HEK293 (cell line): ENCODE results near the gene UPK1A.
A peak's percentile ranks its signal among the peaks of the same experiment; 100 is the strongest.

Experiments used
- BCL11A ChIP-seq: fragments of 450-650 bp; formaldehyde crosslinking; IDR thresholded peaks from 2 replicates; pipeline ENCODE4 v1.5.1; 2016; ENCODE audit warnings: low read depth, missing biosample characterization, missing genetic modification characterization
- KLF16 ChIP-seq: fragments of 450-650 bp; formaldehyde crosslinking; IDR thresholded peaks from 2 replicates; pipeline ENCODE4 v1.5.1; 2017; ENCODE audit warnings: missing biosample characterization, missing genetic modification characterization
- MZF1 ChIP-seq: fragments of 450-650 bp; formaldehyde crosslinking; IDR thresholded peaks from 2 replicates; pipeline ENCODE4 v1.5.1; 2017; ENCODE audit warnings: missing biosample characterization, missing genetic modification characterization, borderline replicate concordance
- OSR2 ChIP-seq: fragments of 450-650 bp; formaldehyde crosslinking; IDR thresholded peaks from 2 replicates; pipeline ENCODE4 v1.5.1; 2016; ENCODE audit warnings: missing biosample characterization, missing genetic modification characterization
- SP7 ChIP-seq: fragments of 450-650 bp; formaldehyde crosslinking; IDR thresholded peaks from 2 replicates; pipeline ENCODE4 v1.5.1; 2016; ENCODE audit warnings: missing biosample characterization, missing genetic modification characterization
- YY1 ChIP-seq: fragments of 450-650 bp; formaldehyde crosslinking; IDR thresholded peaks from 2 replicates; pipeline ENCODE4 v1.5.1; 2018; ENCODE audit warnings: missing biosample characterization, missing genetic modification characterization
- ZBTB44 ChIP-seq: fragments of 450-650 bp; IDR thresholded peaks from 2 replicates; pipeline ENCODE4 v1.5.1; 2018; ENCODE audit warnings: missing biosample characterization, mild to moderate bottlenecking, missing genetic modification characterization
- ZBTB6 ChIP-seq: fragments of 450-650 bp; formaldehyde crosslinking; IDR thresholded peaks from 2 replicates; pipeline ENCODE4 v1.5.1; 2017; ENCODE audit warnings: missing biosample characterization, missing genetic modification characterization
- ZNF133 ChIP-seq: fragments of 450-650 bp; formaldehyde crosslinking; IDR thresholded peaks from 2 replicates; pipeline ENCODE4 v1.5.1; 2016; ENCODE audit warnings: missing biosample characterization, missing genetic modification characterization
- ZNF16 ChIP-seq: fragments of 450-650 bp; formaldehyde crosslinking; IDR thresholded peaks from 2 replicates; pipeline ENCODE4 v1.5.1; 2016; ENCODE audit warnings: low read depth, missing biosample characterization, missing genetic modification characterization
- ZNF174 ChIP-seq: fragments of 450-650 bp; formaldehyde crosslinking; IDR thresholded peaks from 2 replicates; pipeline ENCODE4 v1.5.0; 2017; ENCODE audit warnings: missing biosample characterization, mild to moderate bottlenecking, missing genetic modification characterization
- ZNF2 ChIP-seq: fragments of 450-650 bp; formaldehyde crosslinking; IDR thresholded peaks from 2 replicates; pipeline ENCODE4 v1.5.1; 2016; ENCODE audit warnings: missing biosample characterization, missing genetic modification characterization
- ZNF24 ChIP-seq: fragments of 450-650 bp; formaldehyde crosslinking; IDR thresholded peaks from 2 replicates; pipeline ENCODE4 v1.5.1; 2016; ENCODE audit warnings: missing biosample characterization, missing genetic modification characterization
- ZNF266 ChIP-seq: fragments of 450-650 bp; formaldehyde crosslinking; IDR thresholded peaks from 2 replicates; pipeline ENCODE4 v1.5.1; 2016; ENCODE audit warnings: missing biosample characterization, missing genetic modification characterization, low read depth
- ZNF449 ChIP-seq: fragments of 450-650 bp; formaldehyde crosslinking; IDR thresholded peaks from 2 replicates; pipeline ENCODE4 v1.5.1; 2017; ENCODE audit warnings: missing biosample characterization, mild to moderate bottlenecking, missing genetic modification characterization, moderate library complexity
- ZNF529 ChIP-seq: fragments of 450-650 bp; formaldehyde crosslinking; IDR thresholded peaks from 2 replicates; pipeline ENCODE4 v1.5.1; 2017; ENCODE audit warnings: missing genetic modification characterization, missing biosample characterization; ENCODE audit not compliant: insufficient replicate concordance
- ZNF548 ChIP-seq: fragments of 450-650 bp; formaldehyde crosslinking; IDR thresholded peaks from 2 replicates; pipeline ENCODE4 v1.5.1; 2016; ENCODE audit warnings: missing biosample characterization, missing genetic modification characterization
- ZNF558 ChIP-seq: fragments of 450-650 bp; formaldehyde crosslinking; IDR thresholded peaks from 2 replicates; pipeline ENCODE4 v1.5.1; 2016; ENCODE audit warnings: missing biosample characterization, missing genetic modification characterization
- ZNF561 ChIP-seq: fragments of 450-650 bp; IDR thresholded peaks from 2 replicates; pipeline ENCODE4 v1.5.1; 2018; ENCODE audit warnings: missing biosample characterization, missing genetic modification characterization, borderline replicate concordance
- ZNF701 ChIP-seq: fragments of 450-650 bp; formaldehyde crosslinking; IDR thresholded peaks from 2 replicates; pipeline ENCODE4 v1.5.1; 2016; ENCODE audit warnings: missing biosample characterization, missing genetic modification characterization
- ZNF792 ChIP-seq: fragments of 450-650 bp; formaldehyde crosslinking; IDR thresholded peaks from 2 replicates; pipeline ENCODE4 v1.5.1; 2016; ENCODE audit warnings: missing biosample characterization, missing genetic modification characterization
- ZSCAN23 ChIP-seq: fragments of 450-650 bp; formaldehyde crosslinking; IDR thresholded peaks from 2 replicates; pipeline ENCODE4 v1.5.1; 2016; ENCODE audit warnings: missing biosample characterization, missing genetic modification characterization
- ZSCAN30 ChIP-seq: fragments of 450-650 bp; IDR thresholded peaks from 2 replicates; pipeline ENCODE4 v1.5.1; 2018; ENCODE audit warnings: missing biosample characterization, mild to moderate bottlenecking, missing genetic modification characterization, moderate library complexity
- TF ChIP-seq, protein P1 (sequence below): fragments of 450-650 bp; formaldehyde crosslinking; IDR thresholded peaks from 2 replicates; pipeline ENCODE4 v1.5.1; 2017; ENCODE audit warnings: missing biosample characterization, missing genetic modification characterization
- TF ChIP-seq, protein P2 (sequence below): fragments of 450-650 bp; formaldehyde crosslinking; IDR thresholded peaks from 2 replicates; pipeline ENCODE4 v1.5.1; 2016; ENCODE audit warnings: missing biosample characterization, missing genetic modification characterization
- TF ChIP-seq, protein P3 (sequence below): fragments of 450-650 bp; formaldehyde crosslinking; IDR thresholded peaks from 2 replicates; pipeline ENCODE4 v1.5.1; 2016; ENCODE audit warnings: missing biosample characterization, missing genetic modification characterization
- TF ChIP-seq, protein P4 (sequence below): fragments of 450-650 bp; formaldehyde crosslinking; IDR thresholded peaks from 2 replicates; pipeline ENCODE4 v1.5.1; 2017; ENCODE audit warnings: missing biosample characterization, missing genetic modification characterization

The UPK1A gene

DNA sequence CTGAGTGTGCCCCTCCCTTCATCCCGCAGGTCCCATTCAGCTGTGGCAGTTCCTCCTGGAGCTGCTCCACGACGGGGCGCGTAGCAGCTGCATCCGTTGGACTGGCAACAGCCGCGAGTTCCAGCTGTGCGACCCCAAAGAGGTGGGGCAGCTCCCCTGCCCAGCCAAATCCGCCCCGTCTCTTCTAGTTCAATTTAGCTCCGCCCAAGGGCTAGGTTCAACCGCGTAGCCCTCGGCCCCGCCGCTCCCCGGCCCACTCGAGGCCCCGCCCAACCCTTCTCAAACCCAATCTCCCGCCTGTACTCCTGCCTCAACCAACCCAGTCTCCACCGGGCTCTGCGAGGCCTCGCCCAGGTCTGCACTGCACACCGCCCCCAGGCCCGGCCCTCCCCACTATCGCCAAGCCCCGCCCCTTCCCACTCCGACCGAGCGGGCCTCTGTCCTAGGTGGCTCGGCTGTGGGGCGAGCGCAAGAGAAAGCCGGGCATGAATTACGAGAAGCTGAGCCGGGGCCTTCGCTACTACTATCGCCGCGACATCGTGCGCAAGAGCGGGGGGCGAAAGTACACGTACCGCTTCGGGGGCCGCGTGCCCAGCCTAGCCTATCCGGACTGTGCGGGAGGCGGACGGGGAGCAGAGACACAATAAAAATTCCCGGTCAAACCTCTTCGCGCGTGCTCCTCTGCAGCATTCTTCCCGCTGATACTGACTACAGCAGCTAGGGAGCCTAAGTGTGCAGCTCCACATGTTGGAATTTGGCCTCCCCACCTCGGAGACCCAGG is 21.9 kb upstream of the UPK1A start (continued):
- TF ChIP-seq, protein P1, sequence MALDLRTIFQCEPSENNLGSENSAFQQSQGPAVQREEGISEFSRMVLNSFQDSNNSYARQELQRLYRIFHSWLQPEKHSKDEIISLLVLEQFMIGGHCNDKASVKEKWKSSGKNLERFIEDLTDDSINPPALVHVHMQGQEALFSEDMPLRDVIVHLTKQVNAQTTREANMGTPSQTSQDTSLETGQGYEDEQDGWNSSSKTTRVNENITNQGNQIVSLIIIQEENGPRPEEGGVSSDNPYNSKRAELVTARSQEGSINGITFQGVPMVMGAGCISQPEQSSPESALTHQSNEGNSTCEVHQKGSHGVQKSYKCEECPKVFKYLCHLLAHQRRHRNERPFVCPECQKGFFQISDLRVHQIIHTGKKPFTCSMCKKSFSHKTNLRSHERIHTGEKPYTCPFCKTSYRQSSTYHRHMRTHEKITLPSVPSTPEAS (tag by site-specific recombination), result no peak
- TF ChIP-seq, protein P2, sequence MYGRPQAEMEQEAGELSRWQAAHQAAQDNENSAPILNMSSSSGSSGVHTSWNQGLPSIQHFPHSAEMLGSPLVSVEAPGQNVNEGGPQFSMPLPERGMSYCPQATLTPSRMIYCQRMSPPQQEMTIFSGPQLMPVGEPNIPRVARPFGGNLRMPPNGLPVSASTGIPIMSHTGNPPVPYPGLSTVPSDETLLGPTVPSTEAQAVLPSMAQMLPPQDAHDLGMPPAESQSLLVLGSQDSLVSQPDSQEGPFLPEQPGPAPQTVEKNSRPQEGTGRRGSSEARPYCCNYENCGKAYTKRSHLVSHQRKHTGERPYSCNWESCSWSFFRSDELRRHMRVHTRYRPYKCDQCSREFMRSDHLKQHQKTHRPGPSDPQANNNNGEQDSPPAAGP (tag by site-specific recombination), result peak; percentile 34
- no peak for TF ChIP-seq ZNF558 (tag by site-specific recombination)
- TF ChIP-seq ZNF449, result peak; percentile 37; the same call in 1 of the 2 replicates
- no peak for TF ChIP-seq ZNF16 (tag by site-specific recombination)
- peak; percentile 45; the same call in 1 of the 2 replicates for TF ChIP-seq ZBTB44 (tag by site-specific recombination)
- TF ChIP-seq KLF16 (tag by site-specific recombination), result peak; percentile 85; the same call in 1 of the 2 replicates
- peak; percentile 65 for TF ChIP-seq MZF1 (tag by site-specific recombination)
- TF ChIP-seq BCL11A, result 0 out of 2 replicates have a peak, but pooled peaks have one; percentile 54
- TF ChIP-seq ZNF701, result no peak
- TF ChIP-seq ZNF266, result no peak
- TF ChIP-seq ZBTB6 (tag by site-specific recombination), result no peak
- peak; percentile 71; the same call in 1 of the 2 replicates for TF ChIP-seq ZSCAN30 (tag by site-specific recombination)
- TF ChIP-seq, protein P3, sequence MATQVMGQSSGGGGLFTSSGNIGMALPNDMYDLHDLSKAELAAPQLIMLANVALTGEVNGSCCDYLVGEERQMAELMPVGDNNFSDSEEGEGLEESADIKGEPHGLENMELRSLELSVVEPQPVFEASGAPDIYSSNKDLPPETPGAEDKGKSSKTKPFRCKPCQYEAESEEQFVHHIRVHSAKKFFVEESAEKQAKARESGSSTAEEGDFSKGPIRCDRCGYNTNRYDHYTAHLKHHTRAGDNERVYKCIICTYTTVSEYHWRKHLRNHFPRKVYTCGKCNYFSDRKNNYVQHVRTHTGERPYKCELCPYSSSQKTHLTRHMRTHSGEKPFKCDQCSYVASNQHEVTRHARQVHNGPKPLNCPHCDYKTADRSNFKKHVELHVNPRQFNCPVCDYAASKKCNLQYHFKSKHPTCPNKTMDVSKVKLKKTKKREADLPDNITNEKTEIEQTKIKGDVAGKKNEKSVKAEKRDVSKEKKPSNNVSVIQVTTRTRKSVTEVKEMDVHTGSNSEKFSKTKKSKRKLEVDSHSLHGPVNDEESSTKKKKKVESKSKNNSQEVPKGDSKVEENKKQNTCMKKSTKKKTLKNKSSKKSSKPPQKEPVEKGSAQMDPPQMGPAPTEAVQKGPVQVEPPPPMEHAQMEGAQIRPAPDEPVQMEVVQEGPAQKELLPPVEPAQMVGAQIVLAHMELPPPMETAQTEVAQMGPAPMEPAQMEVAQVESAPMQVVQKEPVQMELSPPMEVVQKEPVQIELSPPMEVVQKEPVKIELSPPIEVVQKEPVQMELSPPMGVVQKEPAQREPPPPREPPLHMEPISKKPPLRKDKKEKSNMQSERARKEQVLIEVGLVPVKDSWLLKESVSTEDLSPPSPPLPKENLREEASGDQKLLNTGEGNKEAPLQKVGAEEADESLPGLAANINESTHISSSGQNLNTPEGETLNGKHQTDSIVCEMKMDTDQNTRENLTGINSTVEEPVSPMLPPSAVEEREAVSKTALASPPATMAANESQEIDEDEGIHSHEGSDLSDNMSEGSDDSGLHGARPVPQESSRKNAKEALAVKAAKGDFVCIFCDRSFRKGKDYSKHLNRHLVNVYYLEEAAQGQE (tag by site-specific recombination), result peak; percentile 99
- TF ChIP-seq ZNF2 (tag by site-specific recombination), result peak; percentile 46; the same call in 1 of the 2 replicates
- TF ChIP-seq, protein P4, sequence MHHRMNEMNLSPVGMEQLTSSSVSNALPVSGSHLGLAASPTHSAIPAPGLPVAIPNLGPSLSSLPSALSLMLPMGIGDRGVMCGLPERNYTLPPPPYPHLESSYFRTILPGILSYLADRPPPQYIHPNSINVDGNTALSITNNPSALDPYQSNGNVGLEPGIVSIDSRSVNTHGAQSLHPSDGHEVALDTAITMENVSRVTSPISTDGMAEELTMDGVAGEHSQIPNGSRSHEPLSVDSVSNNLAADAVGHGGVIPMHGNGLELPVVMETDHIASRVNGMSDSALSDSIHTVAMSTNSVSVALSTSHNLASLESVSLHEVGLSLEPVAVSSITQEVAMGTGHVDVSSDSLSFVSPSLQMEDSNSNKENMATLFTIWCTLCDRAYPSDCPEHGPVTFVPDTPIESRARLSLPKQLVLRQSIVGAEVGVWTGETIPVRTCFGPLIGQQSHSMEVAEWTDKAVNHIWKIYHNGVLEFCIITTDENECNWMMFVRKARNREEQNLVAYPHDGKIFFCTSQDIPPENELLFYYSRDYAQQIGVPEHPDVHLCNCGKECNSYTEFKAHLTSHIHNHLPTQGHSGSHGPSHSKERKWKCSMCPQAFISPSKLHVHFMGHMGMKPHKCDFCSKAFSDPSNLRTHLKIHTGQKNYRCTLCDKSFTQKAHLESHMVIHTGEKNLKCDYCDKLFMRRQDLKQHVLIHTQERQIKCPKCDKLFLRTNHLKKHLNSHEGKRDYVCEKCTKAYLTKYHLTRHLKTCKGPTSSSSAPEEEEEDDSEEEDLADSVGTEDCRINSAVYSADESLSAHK (tag by site-specific recombination), result peak; percentile 39; the same call in 1 of the 2 replicates
- no peak for TF ChIP-seq ZNF548
- TF ChIP-seq ZNF529 (tag by site-specific recombination), result no peak
- no peak for TF ChIP-seq ZSCAN23
- TF ChIP-seq ZNF174, result no peak
- peak; percentile 39 for TF ChIP-seq SP7
- TF ChIP-seq ZNF792, result no peak
- no peak for TF ChIP-seq YY1 (tag by site-specific recombination)
- TF ChIP-seq ZNF133 (tag by site-specific recombination), result no peak
- TF ChIP-seq ZNF24, result peak; percentile 24
- TF ChIP-seq ZNF561, result 0 out of 2 replicates have a peak, but pooled peaks have one; percentile 8
- no peak for TF ChIP-seq OSR2 (tag by site-specific recombination)
